IPS-NIHi7 (cell line): ENCODE results near the gene NBPF20.
"Not testable (repeated sequence)": the region's sequence is repeated elsewhere in the genome, so short reads cannot be mapped to it uniquely, and the experiment has no call there.

Experiments
- DNase-seq: peaks from one replicate; pipeline ENCODE4 v3.0.0; 2012; ENCODE audit warnings: mixed read lengths; ENCODE audit errors: extremely low spot score

NBPF20 gene

DNA sequence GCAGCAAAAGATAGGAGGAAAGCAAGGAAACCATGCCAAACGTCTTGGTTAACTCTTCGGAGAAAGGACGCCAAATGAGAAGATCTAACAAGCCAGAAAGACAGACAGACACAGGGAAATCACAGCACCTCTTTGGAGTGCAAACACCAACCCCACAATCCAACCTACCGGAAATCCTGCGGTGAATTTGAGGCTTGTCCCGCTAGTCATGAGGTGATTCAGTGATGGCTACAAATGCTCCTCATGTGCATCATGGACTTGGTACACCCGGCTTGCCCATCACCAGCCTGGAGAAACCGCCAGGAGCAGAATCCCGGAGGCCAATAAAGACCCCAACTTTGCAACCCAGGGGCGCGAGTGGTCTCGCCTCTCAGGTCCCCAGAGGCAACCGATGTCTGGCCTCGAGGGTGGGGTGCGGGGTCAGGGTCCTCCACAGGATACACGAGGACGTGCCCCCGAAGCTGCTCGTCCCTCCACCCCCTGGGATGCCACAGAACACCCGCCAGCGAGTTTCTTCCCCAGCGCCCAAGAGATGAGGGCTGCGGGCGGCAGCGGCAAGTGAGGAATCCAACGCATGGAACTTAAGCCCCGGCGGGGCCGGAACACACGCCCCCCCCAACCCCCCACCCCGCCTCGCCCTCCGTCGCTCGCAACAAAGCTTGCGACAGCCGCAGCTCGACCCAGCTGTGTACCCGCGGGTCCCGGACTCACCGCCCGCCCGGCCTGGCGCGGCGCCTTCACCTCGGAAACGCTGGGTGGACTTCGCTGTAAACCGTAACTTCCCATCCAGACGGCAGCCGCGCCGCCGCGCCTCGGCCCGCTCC lies 579 bp downstream of the NBPF20 start:
- not testable (repeated sequence) for DNase-seq

DNA sequence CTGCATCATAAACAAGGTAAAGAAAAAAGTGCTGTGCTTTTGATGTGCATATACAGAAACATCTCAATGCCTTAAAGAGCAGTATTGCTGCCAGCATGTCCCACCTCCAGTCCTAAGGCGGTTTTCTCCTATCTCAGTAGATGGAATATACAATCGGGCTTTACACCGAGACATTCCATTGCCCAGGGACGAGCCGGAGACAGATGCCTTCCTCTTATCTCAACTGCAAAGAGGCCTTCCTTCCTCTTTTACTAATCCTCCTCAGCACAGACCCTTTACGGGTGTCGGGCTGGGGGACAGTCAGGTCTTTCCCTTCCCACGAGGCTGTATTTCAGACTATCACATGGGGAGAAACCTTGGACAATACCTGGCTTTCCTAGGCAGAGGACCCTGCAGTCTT lies 10.3 kb downstream of the NBPF20 start:
- not testable (repeated sequence) for DNase-seq

DNA sequence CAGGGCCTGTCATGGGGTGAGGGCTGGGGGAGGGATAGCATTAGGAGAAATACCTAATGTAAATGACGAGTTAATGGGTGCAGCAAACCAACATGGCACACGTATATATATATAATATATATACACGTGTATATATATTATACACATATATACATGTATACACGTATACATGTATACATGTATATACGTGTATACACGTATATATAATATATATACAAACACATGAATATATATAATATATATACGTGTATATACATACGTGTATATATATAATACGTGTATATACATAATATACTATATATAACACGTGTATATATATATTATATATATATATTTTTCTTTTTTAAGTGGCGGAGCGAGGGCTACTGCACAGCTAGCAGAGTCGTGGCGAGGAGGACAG lies 18.1 kb downstream of the NBPF20 start:
- not testable (repeated sequence) for DNase-seq

DNA sequence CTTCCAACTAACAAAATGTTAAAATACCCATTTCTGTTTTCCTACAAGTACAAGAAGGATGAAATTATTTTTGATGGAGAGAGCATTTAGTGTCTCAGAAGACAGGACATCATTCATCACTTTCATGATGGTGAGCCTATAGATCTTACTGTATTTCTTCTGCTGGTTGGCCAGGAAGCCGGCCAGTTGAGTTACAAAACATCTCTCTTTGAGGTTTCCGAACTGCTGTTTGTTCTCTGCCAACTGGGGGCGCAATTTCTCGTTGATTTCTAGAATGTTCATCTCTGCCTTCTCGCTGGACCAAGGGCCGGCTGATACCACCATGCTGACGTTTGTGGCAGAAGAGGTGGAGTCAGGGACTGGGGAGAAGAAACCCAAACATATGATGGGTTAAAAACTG lies 20.5 kb downstream of the NBPF20 start:
- DNase-seq: not testable (repeated sequence)

DNA sequence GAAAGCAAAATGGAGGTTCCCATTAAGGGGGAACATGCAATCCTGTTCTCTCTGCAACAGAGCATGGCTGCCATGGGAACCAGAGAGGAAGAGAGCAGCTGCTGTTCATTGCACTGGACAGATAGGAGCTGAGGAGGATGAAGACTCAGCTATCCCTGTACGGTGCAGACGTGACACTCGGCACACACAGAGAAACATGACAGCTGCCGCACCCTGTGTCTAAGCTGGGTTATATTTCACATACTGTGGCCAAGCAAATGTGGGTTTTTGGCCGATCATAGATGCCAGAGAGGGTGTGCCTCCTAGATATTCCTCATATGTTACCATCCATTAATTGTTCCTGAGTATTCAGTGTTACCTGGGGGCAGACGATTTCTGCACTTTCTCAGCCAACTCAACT lies 24.7 kb downstream of the NBPF20 start:
- not testable (repeated sequence) for DNase-seq
